Keratinocyte (primary cell): ENCODE measurements around the gene CCDC60. TPM values are rescaled to one million over a fixed set of nuclear protein-coding genes. Genes with fewer than 3 reads are reported as not detected.

Source experiments
- DNase-seq: peaks from one replicate; pipeline ENCODE4 v3.0.0-alpha.2; 2011; ENCODE audit warnings: low read depth, missing footprints, low spot score
- FAIRE-seq: peaks from 2 replicates; lab custom pipeline; 2011; peaks lifted over from hg19 to GRCh38; lab: Jason Lieb, UNC
- H2AFZ ChIP-seq: 2 replicates; pipeline ENCODE4 v1.6.0; 2012; ENCODE audit warnings: low read length, control low read depth, inconsistent platforms; ENCODE audit not compliant: control insufficient read depth
- H3K27ac ChIP-seq: 2 replicates; pipeline ENCODE4 v1.5.1; 2011; ENCODE audit warnings: low read length; ENCODE audit not compliant: control insufficient read depth, insufficient read depth
- H3K27me3 ChIP-seq: 3 replicates; pipeline ENCODE4 v1.6.0; 2011; ENCODE audit warnings: low read length; ENCODE audit not compliant: control insufficient read depth, insufficient read depth; ENCODE audit errors: extremely low read depth
- H3K36me3 ChIP-seq, 2 experiments: 2 replicates in 1 of 2; 3 replicates in 1 of 2; pipeline ENCODE4 v1.5.1; 2011; ENCODE audit warnings: low read length in 2 of 2, mild to moderate bottlenecking in 1 of 2; ENCODE audit not compliant: control insufficient read depth in 2 of 2, insufficient read depth in 2 of 2; ENCODE audit errors: extremely low read depth in 1 of 2
- H3K4me1 ChIP-seq: 3 replicates; pipeline ENCODE4 v1.5.1; 2011; ENCODE audit warnings: low read length; ENCODE audit not compliant: control insufficient read depth, insufficient read depth; ENCODE audit errors: extremely low read depth
- H3K4me2 ChIP-seq: 3 replicates; pipeline ENCODE4 v1.6.0; 2011; ENCODE audit warnings: low read depth, low read length; ENCODE audit not compliant: control insufficient read depth, insufficient read depth; ENCODE audit errors: extremely low read depth
- H3K4me3 ChIP-seq, 3 experiments: fragments of 200-600 bp in 1 of 3; sonication (generic) in 1 of 3; 2 replicates in 2 of 3; 3 replicates in 1 of 3; pipeline ENCODE4 v1.5.1; 2011 to 2016; ENCODE audit warnings: low read length in 3 of 3, mild to moderate bottlenecking in 3 of 3, control low read depth in 2 of 3, inconsistent platforms in 1 of 3, low read depth in 1 of 3, mixed read lengths in 1 of 3, mixed run types in 1 of 3, moderate library complexity in 1 of 3; ENCODE audit not compliant: control insufficient read depth in 2 of 3, insufficient read depth in 2 of 3; ENCODE audit errors: extremely low read depth in 1 of 3
- H3K79me2 ChIP-seq: 2 replicates; pipeline ENCODE4 v1.6.0; 2012; ENCODE audit warnings: low read length; ENCODE audit not compliant: control insufficient read depth, insufficient read depth
- H3K9ac ChIP-seq: 3 replicates; pipeline ENCODE4 v1.6.0; 2011; ENCODE audit warnings: low read length; ENCODE audit not compliant: control insufficient read depth, insufficient read depth; ENCODE audit errors: extremely low read depth
- H3K9me1 ChIP-seq: 3 replicates; pipeline ENCODE4 v1.6.0; 2011; ENCODE audit warnings: low read length; ENCODE audit not compliant: control insufficient read depth, insufficient read depth; ENCODE audit errors: extremely low read depth
- H3K9me3 ChIP-seq: 2 replicates; pipeline ENCODE4 v1.5.1; 2012; ENCODE audit warnings: low read depth, low read length; ENCODE audit not compliant: control insufficient read depth
- H4K20me1 ChIP-seq: 3 replicates; pipeline ENCODE4 v1.6.0; 2011; ENCODE audit warnings: low read length; ENCODE audit not compliant: control insufficient read depth, insufficient read depth; ENCODE audit errors: extremely low read depth
- CTCF ChIP-seq, 3 experiments: IDR thresholded peaks in 1 of 3; conservative IDR thresholded peaks in 1 of 3; optimal IDR thresholded peaks in 1 of 3; 2 replicates in 2 of 3; 3 replicates in 1 of 3; pipeline versions ENCODE3 to v1.5.1; 2011; ENCODE audit warnings: low read length in 3 of 3, mild to moderate bottlenecking in 3 of 3, moderate library complexity in 2 of 3, control low read depth in 1 of 3, inconsistent platforms in 1 of 3; ENCODE audit not compliant: insufficient read depth in 2 of 3; ENCODE audit errors: extremely low read depth in 1 of 3
- EZH2 ChIP-seq: IDR thresholded peaks from one replicate; pipeline ENCODE4 v1.6.1; 2012; ENCODE audit warnings: inconsistent platforms, mild to moderate bottlenecking, low read length, moderate library complexity
- dilution Hi-C: fragments of 300-500 bp; cut with MboI; formaldehyde crosslinking; loops from one replicate; pipeline ENCODE4 v1.7.0; 2020; ENCODE audit warnings: low sequenced_read_pairs; ENCODE audit not compliant: extremely low pct_ligation_motif_present
- polyA minus RNA-seq, 3 experiments: library from RNA; depleted of rRNA, polyadenylated mRNA; stranded (reverse); fragments of >200 nt; gene quantifications; 1 replicate in 1 of 3; 2 replicates in 1 of 3; 3 replicates in 1 of 3; pipeline ENCODE4 v1.2.3, GENCODE V29; 2011
- polyA plus RNA-seq, 5 experiments: library from polyadenylated mRNA; depleted of rRNA in 3 of 5; stranded (reverse) in 3 of 5; stranded (forward) in 1 of 5; unstranded in 1 of 5; fragments of >200 nt; gene quantifications; 1 replicate in 1 of 5; 2 replicates in 3 of 5; 3 replicates in 1 of 5; pipeline versions ENCODE4 v1.2.1 to v1.2.3, GENCODE V29; 2011 to 2012; ENCODE audit warnings: missing spikeins in 2 of 5, low read depth in 1 of 5, low replicate concordance in 1 of 5

CCDC60 gene
- 0.07 to 0.14 TPM (median 0.09 TPM) in 3 replicates for polyA plus RNA-seq
- not detected for polyA plus RNA-seq (2011; ENCODE audit: low read depth)
- 0.12 TPM in 2 replicates for polyA plus RNA-seq (2011; cell fraction: cytosol; rRNA removed)
- polyA plus RNA-seq (2011; cell fraction: nucleus; rRNA removed) = 0.35 TPM in 1 of 2 replicates, not detected in the other
- polyA plus RNA-seq (2012; ENCODE audit: low replicate concordance) = not detected in 2 replicates
- 0.43 TPM in 1 of 3 replicates, not detected in the others for polyA minus RNA-seq
- not detected for polyA minus RNA-seq (2011; cell fraction: cytosol; rRNA and poly(A)+ RNA removed)
- not detected in 2 replicates for polyA minus RNA-seq (2011; cell fraction: nucleus; rRNA and poly(A)+ RNA removed)

GRCh38 chr12:119334430-119335170, at the start of gene CCDC60:
TSS of gene CCDC60 (plus strand) at chr12:119334729. CDS start at chr12:119335177, 448 bp downstream.
- dilution Hi-C loops = no loop called here
- no peak within 1 kb of the TSS for H3K9ac ChIP-seq
- DNase-seq = no peak
- H3K79me2 ChIP-seq = no peaks in the 10 kb centered on the region
- H3K4me3 ChIP-seq = no peak within 1 kb of the TSS
- H3K36me3 ChIP-seq = no peaks in the 10 kb centered on the region
- no peak within 1 kb of the TSS for H2AFZ ChIP-seq
- no peak for TF ChIP-seq EZH2
- no peak for TF ChIP-seq CTCF (optimal IDR thresholded peaks at IDR 0.05 in 1 of 3, IDR thresholded peaks at IDR 0.05 in 1 of 3, conservative IDR thresholded peaks at IDR 0.05 in 1 of 3; ENCODE audit: extremely low read depth in 1 of 3, insufficient read depth in 2 of 3, low read length in 3 of 3)
- H3K4me1 ChIP-seq = no peaks in the 10 kb centered on the region
- H3K27me3 ChIP-seq = no peaks in the 10 kb centered on the region
- H3K9me3 ChIP-seq = no peaks in the 10 kb centered on the region
- no peaks in the 10 kb centered on the region for H4K20me1 ChIP-seq
- H3K4me2 ChIP-seq = no peak within 1 kb of the TSS
- H3K9me1 ChIP-seq = no peaks in the 10 kb centered on the region
- no peak for FAIRE-seq
- H3K27ac ChIP-seq = no peak within 1 kb of the TSS

GRCh38 chr12:119288576-119288975, 46.0 kb upstream of the CCDC60 start:
- H3K4me3 ChIP-seq = no peak overlapping the region
- H3K9ac ChIP-seq = no peak overlapping the region
- H3K9me1 ChIP-seq = no peaks in the 10 kb centered on the region
- H3K9me3 ChIP-seq = no peaks in the 10 kb centered on the region
- DNase-seq = no peak
- FAIRE-seq = no peak
- H3K4me2 ChIP-seq = no peak overlapping the region
- no peaks in the 10 kb centered on the region for H3K36me3 ChIP-seq
- no peaks in the 10 kb centered on the region for H3K79me2 ChIP-seq
- no peak overlapping the region for H2AFZ ChIP-seq
- H3K27ac ChIP-seq = no peak overlapping the region
- no peaks in the 10 kb centered on the region for H4K20me1 ChIP-seq
- H3K27me3 ChIP-seq = no peaks in the 10 kb centered on the region
- TF ChIP-seq CTCF (optimal IDR thresholded peaks at IDR 0.05 in 1 of 3, IDR thresholded peaks at IDR 0.05 in 1 of 3, conservative IDR thresholded peaks at IDR 0.05 in 1 of 3; ENCODE audit: extremely low read depth in 1 of 3, insufficient read depth in 2 of 3, low read length in 3 of 3) (no peak), EZH2 (no peak)
- no peaks in the 10 kb centered on the region for H3K4me1 ChIP-seq
- dilution Hi-C loops = no loop called here
